Astrocyte of the spinal cord (primary cell): ENCODE data around the gene C5orf58.

Experiments used
- DNase-seq: peaks from one replicate; pipeline ENCODE4 v3.0.0; 2011; ENCODE audit warnings: low read depth, low spot score
- H3K4me3 ChIP-seq: 2 replicates; pipeline ENCODE4 v1.5.1; 2011; ENCODE audit warnings: low read depth, mild to moderate bottlenecking, low read length, moderate library complexity
- CTCF ChIP-seq: IDR thresholded peaks from 2 replicates; pipeline ENCODE4 v1.5.1; 2012; ENCODE audit warnings: low read depth, mild to moderate bottlenecking, low read length, inconsistent platforms
- in situ Hi-C: cut with HindIII; loops from 2 replicates; pipeline ENCODE4 v1.10.0; 2017; ENCODE audit warnings: low sequenced_read_pairs

The C5orf58 gene

GRCh38 chr5:170277867-170278281 is 45.1 kb downstream of the C5orf58 start:
- H3K4me3 ChIP-seq: no peak overlapping the region
- TF ChIP-seq CTCF: no peak
- DNase-seq: no peak
- in situ Hi-C loops: no loop called here

- DNase-seq: no peak
- in situ Hi-C loops: no loop called here
- TF ChIP-seq CTCF: no peak
Measured at GRCh38 chr5:170278611-170279458, 46.0 kb downstream of the C5orf58 start.

GRCh38 chr5:170279459-170279817 is 46.7 kb downstream of the C5orf58 start:
- no peak for DNase-seq
- no peak overlapping the region for H3K4me3 ChIP-seq
- TF ChIP-seq CTCF: no peak
- in situ Hi-C loops: no loop called here

More at GRCh38 chr5:170278611-170279458, 46.0 kb downstream of the C5orf58 start:
- H3K4me3 ChIP-seq: no peak overlapping the region

GRCh38 chr5:170280011-170280493 is 47.3 kb downstream of the C5orf58 start:
- DNase-seq: no peak
- in situ Hi-C loops: no loop called here
- TF ChIP-seq CTCF: no peak
- H3K4me3 ChIP-seq: no peak overlapping the region

- in situ Hi-C loops: no loop called here
- no peak overlapping the region for H3K4me3 ChIP-seq
- TF ChIP-seq CTCF: no peak
- DNase-seq: no peak
Measured at GRCh38 chr5:170283296-170283695, 50.5 kb downstream of the C5orf58 start.

GRCh38 chr5:170284231-170284630 is 51.4 kb downstream of the C5orf58 start:
- H3K4me3 ChIP-seq: no peak overlapping the region
- in situ Hi-C loops: no loop called here
- no peak for TF ChIP-seq CTCF
- no peak for DNase-seq
